AG09309 (cell line): ENCODE measurements around the gene TTC21B.

Experiments used
- DNase-seq: peaks from one replicate; pipeline ENCODE4 v3.0.0-alpha.2; 2010; ENCODE audit warnings: low read depth
- H3K4me3 ChIP-seq: 2 replicates; pipeline ENCODE4 v1.5.1; 2011; ENCODE audit warnings: mild to moderate bottlenecking, low read depth, low read length, moderate library complexity; ENCODE audit not compliant: control insufficient read depth
- CTCF ChIP-seq: IDR thresholded peaks from 2 replicates; pipeline ENCODE4 v1.5.1; 2011; ENCODE audit warnings: mild to moderate bottlenecking, low read depth, low read length, inconsistent platforms; ENCODE audit not compliant: insufficient read depth, control insufficient read depth; ENCODE audit errors: missing control alignments

The TTC21B gene

GRCh38 chr2:165953306-165953654, 296 bp downstream of the TTC21B start:
- no peak for DNase-seq
- TF ChIP-seq CTCF: no peak
- peak overlapping the region; percentile 63 for H3K4me3 ChIP-seq

GRCh38 chr2:165952741-165953211, 800 bp downstream of the TTC21B start:
- DNase-seq: no peak
- peak overlapping the region; percentile 63 for H3K4me3 ChIP-seq
- TF ChIP-seq CTCF: no peak

- DNase-seq: no peak
- TF ChIP-seq CTCF: no peak
- H3K4me3 ChIP-seq: peak overlapping the region; percentile 63; the same call in 1 of the 2 replicates
Measured at GRCh38 chr2:165952085-165952484, 1.5 kb downstream of the TTC21B start.

- H3K4me3 ChIP-seq: no peak overlapping the region
- no peak for DNase-seq
- no peak for TF ChIP-seq CTCF
Measured at GRCh38 chr2:165950438-165950837, 3.1 kb downstream of the TTC21B start.

GRCh38 chr2:165941827-165942226, 11.7 kb downstream of the TTC21B start:
- no peak for DNase-seq
- no peak overlapping the region for H3K4me3 ChIP-seq
- TF ChIP-seq CTCF: no peak

- TF ChIP-seq CTCF: no peak
- no peak overlapping the region for H3K4me3 ChIP-seq
- DNase-seq: no peak
Measured at GRCh38 chr2:165938237-165938636, 15.3 kb downstream of the TTC21B start.
